Measurements from ENCODE around the gene PIKFYVE.

GRCh38 chr2:208360259-208361076, 94.4 kb downstream of the PIKFYVE start:
- no peak for TF ChIP-seq POLR2A (IDR thresholded peaks at IDR 0.05; ENCODE audit: low read length)
- TF ChIP-seq GATA1 (IDR thresholded peaks at IDR 0.05; ENCODE audit: low read depth, low read length): no peak
